Lung (tissue), 12 donors: ENCODE data around the gene SOD2. TPM values are rescaled to one million over a fixed set of nuclear protein-coding genes. Genes with fewer than 3 reads are reported as not detected.

Experiments used
- ATAC-seq: fragments of 200-7000 bp; cut with Tn5 transposase; one replicate; pipeline ENCODE4 v1.9.1; 2020; ENCODE audit warnings: moderate number of reproducible peaks; ENCODE audit not compliant: insufficient read depth, low FRiP score
- DNase-seq, 3 donors: peaks; one replicate each; pipeline ENCODE4 v3.0.0-alpha.2; 2013 to 2017
- H3K27ac ChIP-seq, 2 donors: one replicate each; pipeline ENCODE4 v1.5.1; 2013; ENCODE audit warnings: mild to moderate bottlenecking in 2 of 2, moderate library complexity in 2 of 2, control low read depth in 1 of 2, inconsistent platforms in 1 of 2, low read depth in 1 of 2, low read length in 1 of 2
- H3K27me3 ChIP-seq, 3 donors: one replicate each; pipeline ENCODE4 v1.5.1; 2013; ENCODE audit warnings: low read length in 2 of 3; ENCODE audit not compliant: control insufficient read depth in 3 of 3, insufficient read depth in 3 of 3
- H3K36me3 ChIP-seq, 4 donors: one replicate each; pipeline ENCODE4 v1.5.1; 2013; ENCODE audit warnings: low read length in 4 of 4, mild to moderate bottlenecking in 1 of 4, moderate library complexity in 1 of 4; ENCODE audit not compliant: control insufficient read depth in 4 of 4, insufficient read depth in 4 of 4
- H3K4me1 ChIP-seq, 5 donors: one replicate each; pipeline ENCODE4 v1.5.1; 2013; ENCODE audit warnings: low read length in 5 of 5, mild to moderate bottlenecking in 2 of 5, moderate library complexity in 1 of 5; ENCODE audit not compliant: control insufficient read depth in 5 of 5, insufficient read depth in 5 of 5
- H3K4me3 ChIP-seq: one replicate; pipeline ENCODE4 v1.5.1; 2013; ENCODE audit warnings: mild to moderate bottlenecking, control low read depth, moderate library complexity
- H3K9ac ChIP-seq, 2 donors: one replicate each; pipeline ENCODE4 v1.5.1; 2013; ENCODE audit warnings: low read length in 2 of 2, control low read depth in 1 of 2; ENCODE audit not compliant: insufficient read depth in 1 of 2
- H3K9me3 ChIP-seq, 4 donors: one replicate each; pipeline ENCODE4 v1.5.1; 2013; ENCODE audit warnings: low read length in 3 of 4, mild to moderate bottlenecking in 1 of 4, moderate library complexity in 1 of 4; ENCODE audit not compliant: control insufficient read depth in 4 of 4, insufficient read depth in 3 of 4
- CTCF ChIP-seq: IDR thresholded peaks from 2 replicates; pipeline ENCODE4 v1.5.1; 2012; ENCODE audit warnings: mild to moderate bottlenecking; ENCODE audit errors: control extremely low read depth, extremely low read depth
- whole genome bisulfite sequencing, 2 donors: extraction: QIAGEN DNeasy Blood & Tissue Kit; methylation state at CpG; one replicate each; pipeline ENCODE4 v1.1.7; 2013; 5-methylcytosine and 5-hydroxymethylcytosine counted together
- polyA plus RNA-seq, 2 donors: library from polyadenylated mRNA; stranded (reverse); fragments of 200-250 nt; gene quantifications; one replicate each; pipeline ENCODE4 v1.2.1, GENCODE V29; 2013
- total RNA-seq, 2 donors: library from RNA; depleted of rRNA in 1 of 2; stranded (reverse); fragments of >200 nt in 1 of 2; gene quantifications; one replicate each; pipeline ENCODE4 v1.2.1, GENCODE V29; 2014 to 2021
- donor health status: control.
- donor health status: control.
- donor health status: Bipolar disorder and iron deficiency.
- donor health status: healthy.
- donor health status: DM: yes; HTN: yes; CAD: no.

Gene SOD2
- total and polyA plus RNA-seq, 4 donors, result 219 to 3,918 (median 802) TPM

GRCh38 chr6:159680104-159680503 is 12.9 kb downstream of the SOD2 start:
- TF ChIP-seq CTCF, result no peak
- H3K4me1 ChIP-seq, result peaks cover 0 to 6% (median 0%) of the 10 kb centered on the region in 5 donors
- H3K36me3 ChIP-seq, result peaks cover 7 to 28% (median 22%) of the 10 kb centered on the region in 4 donors
- no peak overlapping the region for H3K27ac ChIP-seq
- H3K9ac ChIP-seq, result no peak overlapping the region
- H3K4me3 ChIP-seq, result no peak overlapping the region
- no peaks in the 10 kb centered on the region for H3K9me3 ChIP-seq
- no peaks in the 10 kb centered on the region for H3K27me3 ChIP-seq
- ATAC-seq (no peak), DNase-seq (no peak)
- WGBS, 2 donors, result 80 to 88% methylated on average over 3 of the region's 3 CpGs

GRCh38 chr6:159679091-159680077 is 13.7 kb downstream of the SOD2 start:
- 53 to 67% methylated on average over 5 of the region's 5 CpGs for WGBS, 2 donors
- Histone ChIP-seq H3K27me3 (no peaks in the 10 kb centered on the region), H3K36me3 (peaks cover 3 to 28% (median 20%) of the 10 kb centered on the region in 4 donors), H3K9ac (no peak overlapping the region), H3K27ac (peak overlapping the region in 1 of 2 donors; percentile 50), H3K4me3 (no peak overlapping the region), H3K9me3 (no peaks in the 10 kb centered on the region), H3K4me1 (peaks cover 0 to 6% (median 0%) of the 10 kb centered on the region in 5 donors)
- no peak for DNase-seq
- no peak for TF ChIP-seq CTCF
- ATAC-seq, result no peak

GRCh38 chr6:159678574-159678973 is 14.5 kb downstream of the SOD2 start:
- H3K9me3 ChIP-seq, result no peaks in the 10 kb centered on the region
- WGBS, 2 donors, result 96% methylated on average over 3 of the region's 3 CpGs
- no peak overlapping the region for H3K9ac ChIP-seq
- H3K27ac ChIP-seq, result no peak overlapping the region
- H3K4me3 ChIP-seq, result no peak overlapping the region
- peaks cover under 1 to 23% (median 14%) of the 10 kb centered on the region in 4 donors for H3K36me3 ChIP-seq
- no peak for DNase-seq
- no peak for TF ChIP-seq CTCF
- H3K4me1 ChIP-seq, result peaks cover 0 to 6% (median 0%) of the 10 kb centered on the region in 5 donors
- ATAC-seq, result no peak
- no peaks in the 10 kb centered on the region for H3K27me3 ChIP-seq
